BLaER1 treated with 17β-estradiol and CSF1 and Interleukin-3, amounts not matched to agents 10 nM and 100 nM (cell line): ENCODE results near the gene CTDNEP1.

ENCODE experiments used
- H3K27ac ChIP-seq, 11 experiments: shearing (Covaris generic); formaldehyde crosslinking; 2 replicates each; pipeline ENCODE4 v1.8.1; 2022
- H3K27me3 ChIP-seq, 11 experiments: shearing (Covaris generic); formaldehyde crosslinking; 2 replicates each; pipeline ENCODE4 v1.8.1; 2022
- H3K36me3 ChIP-seq, 11 experiments: shearing (Covaris generic); formaldehyde crosslinking; 2 replicates each; pipeline ENCODE4 v1.8.1; 2022
- H3K4me1 ChIP-seq, 10 experiments: shearing (Covaris generic); formaldehyde crosslinking; 2 replicates each; pipeline ENCODE4 v1.8.1; 2022
- H3K4me2 ChIP-seq, 11 experiments: shearing (Covaris generic); formaldehyde crosslinking; 2 replicates each; pipeline ENCODE4 v1.8.1; 2022
- H3K4me3 ChIP-seq, 10 experiments: shearing (Covaris generic); formaldehyde crosslinking; 2 replicates each; pipeline ENCODE4 v1.8.1; 2022
- H3K9ac ChIP-seq, 11 experiments: shearing (Covaris generic); formaldehyde crosslinking; 2 replicates each; pipeline ENCODE4 v1.8.1; 2022
- H3K9me3 ChIP-seq, 11 experiments: shearing (Covaris generic); formaldehyde crosslinking; replicated peaks in 1 of 11; 2 replicates each; pipeline ENCODE4 v1.8.1; 2022
- H4K20me1 ChIP-seq, 11 experiments: shearing (Covaris generic); formaldehyde crosslinking; 2 replicates each; pipeline ENCODE4 v1.8.1; 2022
- Cebpa-rat ChIP-seq, 11 experiments: shearing (Covaris generic); IDR thresholded peaks; 2 replicates each; pipeline ENCODE4 v1.8.1; 2022

Gene CTDNEP1

DNA sequence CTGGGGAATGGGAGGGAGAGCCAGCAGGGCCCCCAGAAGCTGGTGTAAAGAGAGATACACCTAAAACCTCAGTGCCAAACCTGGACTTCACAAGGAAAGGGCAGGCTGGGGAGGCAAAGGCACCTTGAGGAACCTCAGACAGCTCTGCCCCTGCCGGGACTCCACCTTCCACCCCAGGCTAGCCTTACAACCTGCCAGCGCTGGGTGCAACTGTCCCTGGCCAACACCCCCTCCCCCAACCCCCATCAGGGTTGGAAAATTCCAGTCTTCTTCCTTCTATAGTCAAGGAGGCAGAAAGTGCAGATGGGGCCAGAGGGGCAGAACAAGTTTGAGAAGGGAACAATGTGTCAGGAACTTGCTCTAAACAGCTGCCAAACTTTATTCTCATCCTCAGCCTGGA, 40.7 kb upstream of the CTDNEP1 start:
- Histone ChIP-seq H3K4me1 (peaks cover 15 to 41% (median 37%) of the 10 kb centered on the region in 10 experiments), H3K4me2 (0 out of 22 replicates have a peak overlapping the region, but pooled peaks of 1 of the 11 experiments have one; percentile 2), H3K4me3 (no peak overlapping the region), H3K27me3 (peaks cover 51 to 81% (median 64%) of the 10 kb centered on the region in 11 experiments), H4K20me1 (peaks cover 0 to 16% (median 0%) of the 10 kb centered on the region in 11 experiments; a peak in 3 of 22 replicates), H3K9me3 (no peaks in the 10 kb centered on the region), H3K9ac (no peak overlapping the region), H3K27ac (no peak overlapping the region), H3K36me3 (no peaks in the 10 kb centered on the region)
- TF ChIP-seq Cebpa-rat (IDR thresholded peaks at IDR 0.05) = no peak

- Histone ChIP-seq H3K27ac (no peak overlapping the region), H3K4me2 (no peak overlapping the region), H3K4me3 (no peak overlapping the region), H4K20me1 (peaks cover 0 to 13% (median 0%) of the 10 kb centered on the region in 11 experiments; a peak in 3 of 22 replicates), H3K9me3 (no peaks in the 10 kb centered on the region), H3K9ac (no peak overlapping the region), H3K27me3 (peaks cover 44 to 66% (median 52%) of the 10 kb centered on the region in 11 experiments), H3K4me1 (peaks cover 4 to 39% (median 36%) of the 10 kb centered on the region in 10 experiments; a peak in 19 of 20 replicates), H3K36me3 (no peaks in the 10 kb centered on the region)
- TF ChIP-seq Cebpa-rat (IDR thresholded peaks at IDR 0.05) = no peak
Measured at GRCh38 chr17:7290685-7291084, 39.2 kb upstream of the CTDNEP1 start.

DNA sequence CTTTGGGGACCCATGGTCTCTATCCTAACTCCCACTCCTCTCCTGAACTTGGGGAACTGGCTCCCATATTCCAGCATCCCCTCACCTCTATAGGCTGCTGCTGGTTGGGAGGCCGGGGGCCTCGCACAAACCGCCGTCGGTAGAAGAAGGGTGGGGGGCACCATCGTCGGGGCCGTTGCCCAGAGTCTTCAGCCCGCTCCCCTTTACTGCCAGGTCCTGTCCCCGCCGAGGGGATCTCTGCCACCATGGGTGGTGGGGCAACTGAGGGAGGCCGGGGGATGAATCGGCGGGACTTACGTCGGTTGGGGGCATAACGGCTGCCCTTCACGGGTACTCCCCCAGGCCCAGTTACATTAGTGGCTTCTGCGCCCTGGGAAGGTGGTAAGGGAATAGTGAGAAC, 38.6 kb upstream of the CTDNEP1 start:
- H3K36me3 ChIP-seq = no peaks in the 10 kb centered on the region
- peaks cover 0 to 11% (median 0%) of the 10 kb centered on the region in 11 experiments; a peak in 3 of 22 replicates for H4K20me1 ChIP-seq
- H3K27ac ChIP-seq = no peak overlapping the region
- H3K9ac ChIP-seq = no peak overlapping the region
- no peak for TF ChIP-seq Cebpa-rat (IDR thresholded peaks at IDR 0.05)
- H3K4me2 ChIP-seq = no peak overlapping the region
- no peak overlapping the region for H3K4me3 ChIP-seq
- no peaks in the 10 kb centered on the region for H3K9me3 ChIP-seq
- H3K27me3 ChIP-seq = peaks cover 39 to 61% (median 47%) of the 10 kb centered on the region in 11 experiments
- peaks cover 4 to 33% (median 30%) of the 10 kb centered on the region in 10 experiments; a peak in 19 of 20 replicates for H3K4me1 ChIP-seq

DNA sequence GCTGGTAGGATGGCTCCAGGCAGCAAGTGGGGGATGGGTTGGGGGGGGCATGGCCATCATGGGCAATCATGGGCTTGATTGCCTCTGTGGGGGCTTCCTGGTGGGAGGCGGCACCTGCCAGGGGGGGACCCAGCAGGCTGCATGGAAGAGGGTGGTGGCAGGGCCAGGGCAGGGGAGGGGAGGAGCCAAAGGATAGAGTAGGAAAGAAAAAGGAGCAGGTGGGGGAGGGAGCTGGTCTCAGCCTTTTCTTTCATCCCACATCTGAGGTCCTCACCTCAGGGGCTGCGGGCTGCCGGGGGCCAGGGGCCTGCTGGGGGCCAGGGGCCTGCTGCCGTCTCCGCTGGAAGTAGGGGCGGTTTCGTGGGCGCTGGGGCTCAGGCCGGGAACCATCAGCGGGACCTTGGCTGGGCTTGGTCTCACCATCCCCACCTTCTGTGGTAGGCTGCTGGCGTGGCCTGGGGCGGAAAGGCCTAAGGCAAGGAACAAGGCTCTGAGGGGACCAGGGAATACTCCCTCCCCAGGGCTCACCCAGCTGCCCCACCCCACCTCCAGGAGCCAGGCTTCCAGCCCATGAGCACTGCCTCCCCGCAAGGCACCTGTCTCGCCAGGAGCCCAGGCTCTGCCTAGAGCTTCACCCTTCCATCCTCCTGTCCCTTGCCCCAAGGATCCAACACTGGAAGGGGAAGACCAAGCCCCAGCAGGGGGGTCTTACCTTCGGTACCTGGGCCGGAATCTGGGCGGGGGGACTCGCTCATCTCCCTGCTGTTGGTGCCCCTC, 37.9 kb upstream of the CTDNEP1 start:
- TF ChIP-seq Cebpa-rat (IDR thresholded peaks at IDR 0.05) = no peak
- Histone ChIP-seq H3K4me3 (no peak overlapping the region), H3K9me3 (no peaks in the 10 kb centered on the region), H3K27ac (no peak overlapping the region), H3K4me1 (peaks cover 0 to 29% (median 25%) of the 10 kb centered on the region in 10 experiments; a peak in 17 of 20 replicates), H3K36me3 (no peaks in the 10 kb centered on the region), H4K20me1 (peaks cover 0 to 11% (median 0%) of the 10 kb centered on the region in 11 experiments; a peak in 3 of 22 replicates), H3K9ac (no peak overlapping the region), H3K27me3 (peaks cover 32 to 53% (median 40%) of the 10 kb centered on the region in 11 experiments), H3K4me2 (no peak overlapping the region)

GRCh38 chr17:7285679-7286078, 34.1 kb upstream of the CTDNEP1 start:
- H3K4me3 ChIP-seq = no peak overlapping the region

GRCh38 chr17:7284911-7285310, 33.4 kb upstream of the CTDNEP1 start:
- no peak overlapping the region for H3K4me2 ChIP-seq
- no peaks in the 10 kb centered on the region for H3K9me3 ChIP-seq
- H3K36me3 ChIP-seq = no peaks in the 10 kb centered on the region
- H3K4me1 ChIP-seq = peaks cover 26 to 46% (median 36%) of the 10 kb centered on the region in 10 experiments
- no peak overlapping the region for H3K4me3 ChIP-seq
- peaks cover 7 to 21% (median 11%) of the 10 kb centered on the region in 11 experiments; a peak in 19 of 22 replicates for H3K27me3 ChIP-seq
- H3K9ac ChIP-seq = no peak overlapping the region
- no peaks in the 10 kb centered on the region; a peak in 2 of 22 replicates for H4K20me1 ChIP-seq
- no peak for TF ChIP-seq Cebpa-rat (IDR thresholded peaks at IDR 0.05)
- H3K27ac ChIP-seq = no peak overlapping the region

More at GRCh38 chr17:7285679-7286078, 34.1 kb upstream of the CTDNEP1 start:
- TF ChIP-seq Cebpa-rat (IDR thresholded peaks at IDR 0.05) = no peak
- H4K20me1 ChIP-seq = no peaks in the 10 kb centered on the region; a peak in 2 of 22 replicates
- no peaks in the 10 kb centered on the region for H3K36me3 ChIP-seq
- H3K9me3 ChIP-seq = no peaks in the 10 kb centered on the region
- no peak overlapping the region for H3K4me2 ChIP-seq
- no peak overlapping the region for H3K27ac ChIP-seq
- H3K4me1 ChIP-seq = peaks cover 26 to 42% (median 35%) of the 10 kb centered on the region in 10 experiments
- peaks cover 8 to 29% (median 16%) of the 10 kb centered on the region in 11 experiments; a peak in 20 of 22 replicates for H3K27me3 ChIP-seq
- H3K9ac ChIP-seq = no peak overlapping the region

GRCh38 chr17:7283471-7284216, 32.1 kb upstream of the CTDNEP1 start:
- TF ChIP-seq Cebpa-rat (IDR thresholded peaks at IDR 0.05) = no peak
- H3K36me3 ChIP-seq = no peaks in the 10 kb centered on the region
- H3K9me3 ChIP-seq = no peaks in the 10 kb centered on the region
- H4K20me1 ChIP-seq = no peaks in the 10 kb centered on the region; a peak in 2 of 22 replicates
- H3K4me3 ChIP-seq = peak overlapping the region in 1 of 10 experiments; percentile 4; a peak in 1 of 20 replicates
- H3K27me3 ChIP-seq = peaks cover 7 to 21% (median 11%) of the 10 kb centered on the region in 11 experiments; a peak in 19 of 22 replicates
- peak overlapping the region in 3 of 11 experiments; percentile 22 to 52 (median 39); a peak in 4 of 22 replicates for H3K27ac ChIP-seq
- peaks cover 26 to 46% (median 36%) of the 10 kb centered on the region in 10 experiments for H3K4me1 ChIP-seq
- H3K4me2 ChIP-seq = peak overlapping the region; percentile 98 to 100 (median 100)
- peak overlapping the region in 3 of 11 experiments; percentile 17 to 40 (median 18); a peak in 3 of 22 replicates for H3K9ac ChIP-seq

GRCh38 chr17:7282752-7283321, 31.3 kb upstream of the CTDNEP1 start:
- H3K9ac ChIP-seq = peak overlapping the region in 8 of 11 experiments; percentile 17 to 83 (median 71); a peak in 6 of 22 replicates
- H3K27ac ChIP-seq = peak overlapping the region in 4 of 11 experiments; percentile 22 to 52 (median 36); a peak in 4 of 22 replicates
- no peaks in the 10 kb centered on the region; a peak in 2 of 22 replicates for H4K20me1 ChIP-seq
- peaks cover 7 to 17% (median 11%) of the 10 kb centered on the region in 11 experiments; a peak in 19 of 22 replicates for H3K27me3 ChIP-seq
- no peaks in the 10 kb centered on the region for H3K36me3 ChIP-seq
- TF ChIP-seq Cebpa-rat (IDR thresholded peaks at IDR 0.05) = no peak
- H3K9me3 ChIP-seq = no peaks in the 10 kb centered on the region
- peak overlapping the region in 7 of 10 experiments; percentile 4 to 68 (median 64); a peak in 7 of 20 replicates for H3K4me3 ChIP-seq
- peak overlapping the region; percentile 98 to 100 (median 100) for H3K4me2 ChIP-seq
- peaks cover 26 to 46% (median 36%) of the 10 kb centered on the region in 10 experiments for H3K4me1 ChIP-seq
